Nephron (organoid): ENCODE results near the gene CSAG3.

ENCODE experiments used
- H3K27ac Mint-ChIP-seq, 3 experiments: 2 replicates each; pipeline ENCODE4 v1.8.0; 2020; ENCODE audit warnings: mixed read lengths in 3 of 3, mild to moderate bottlenecking in 2 of 3, moderate library complexity in 1 of 3
- H3K27me3 Mint-ChIP-seq: 2 replicates; pipeline ENCODE4 v1.8.0; 2021; ENCODE audit warnings: low read depth, mild to moderate bottlenecking, moderate library complexity, mixed read lengths
- H3K36me3 Mint-ChIP-seq: 2 replicates; pipeline ENCODE4 v1.8.0; 2020; ENCODE audit warnings: low read depth, mixed read lengths
- H3K4me1 Mint-ChIP-seq: 2 replicates; pipeline ENCODE4 v1.8.0; 2020; ENCODE audit warnings: mixed read lengths
- H3K4me3 Mint-ChIP-seq, 3 experiments: 2 replicates each; pipeline ENCODE4 v1.8.0; 2020; ENCODE audit warnings: mild to moderate bottlenecking in 3 of 3, mixed read lengths in 3 of 3, moderate library complexity in 2 of 3
- H3K9me3 Mint-ChIP-seq: 2 replicates; pipeline ENCODE4 v1.8.0; 2020; ENCODE audit warnings: mixed read lengths
- TF ChIP-seq, protein P1 (sequence below), 3 experiments: fragments of 200-600 bp; sonication (generic); IDR thresholded peaks; one replicate each; pipeline ENCODE4 v1.5.0; 2021; ENCODE audit warnings: antibody characterized with exemption in 3 of 3; ENCODE audit not compliant: unreplicated experiment in 3 of 3

The CSAG3 gene

DNA sequence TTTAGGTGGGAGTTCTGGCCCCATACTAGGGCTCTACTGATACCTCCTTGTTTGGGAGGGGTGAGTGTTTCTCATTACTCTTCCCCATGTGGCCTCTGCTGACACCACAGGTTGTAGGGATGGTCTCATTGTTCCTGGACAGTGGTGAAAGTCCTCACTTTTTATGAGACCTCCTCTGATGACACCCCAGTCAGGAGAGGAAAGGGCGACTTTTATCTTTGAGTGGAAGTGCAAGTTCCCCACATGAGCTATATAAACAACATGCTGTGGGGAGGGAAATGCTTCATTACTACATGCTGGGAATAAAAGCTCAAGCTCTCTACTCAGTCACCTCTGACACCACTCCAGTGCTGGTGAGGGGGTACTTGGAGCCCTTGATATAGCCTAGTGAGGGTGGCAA is 39.9 kb downstream of the CSAG3 start:
- TF ChIP-seq, protein P1, sequence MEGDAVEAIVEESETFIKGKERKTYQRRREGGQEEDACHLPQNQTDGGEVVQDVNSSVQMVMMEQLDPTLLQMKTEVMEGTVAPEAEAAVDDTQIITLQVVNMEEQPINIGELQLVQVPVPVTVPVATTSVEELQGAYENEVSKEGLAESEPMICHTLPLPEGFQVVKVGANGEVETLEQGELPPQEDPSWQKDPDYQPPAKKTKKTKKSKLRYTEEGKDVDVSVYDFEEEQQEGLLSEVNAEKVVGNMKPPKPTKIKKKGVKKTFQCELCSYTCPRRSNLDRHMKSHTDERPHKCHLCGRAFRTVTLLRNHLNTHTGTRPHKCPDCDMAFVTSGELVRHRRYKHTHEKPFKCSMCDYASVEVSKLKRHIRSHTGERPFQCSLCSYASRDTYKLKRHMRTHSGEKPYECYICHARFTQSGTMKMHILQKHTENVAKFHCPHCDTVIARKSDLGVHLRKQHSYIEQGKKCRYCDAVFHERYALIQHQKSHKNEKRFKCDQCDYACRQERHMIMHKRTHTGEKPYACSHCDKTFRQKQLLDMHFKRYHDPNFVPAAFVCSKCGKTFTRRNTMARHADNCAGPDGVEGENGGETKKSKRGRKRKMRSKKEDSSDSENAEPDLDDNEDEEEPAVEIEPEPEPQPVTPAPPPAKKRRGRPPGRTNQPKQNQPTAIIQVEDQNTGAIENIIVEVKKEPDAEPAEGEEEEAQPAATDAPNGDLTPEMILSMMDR (IDR thresholded peaks at IDR 0.05; ENCODE audit: unreplicated experiment in 3 of 3): no peak
- Mint-ChIP-seq H3K36me3 (no peaks in the 10 kb centered on the region), H3K9me3 (peaks cover 2% of the 10 kb centered on the region), H3K4me1 (no peaks in the 10 kb centered on the region), H3K4me3 (no peak overlapping the region), H3K27me3 (no peaks in the 10 kb centered on the region), H3K27ac (no peak overlapping the region)

- no peak overlapping the region for H3K4me3 Mint-ChIP-seq
- TF ChIP-seq, protein P1 (IDR thresholded peaks at IDR 0.05; ENCODE audit: unreplicated experiment in 3 of 3): no peak
- peaks cover 7% of the 10 kb centered on the region for H3K9me3 Mint-ChIP-seq
These were observed 47.0 kb downstream of the CSAG3 start for GRCh38 chrX:152806035-152806434.

More at GRCh38 chrX:152806035-152806434, 47.0 kb downstream of the CSAG3 start:
- H3K36me3 Mint-ChIP-seq: no peaks in the 10 kb centered on the region
- no peaks in the 10 kb centered on the region for H3K27me3 Mint-ChIP-seq
- H3K4me1 Mint-ChIP-seq: no peaks in the 10 kb centered on the region
- H3K27ac Mint-ChIP-seq: no peak overlapping the region
